NB4 (cell line): ENCODE measurements around the gene OTOS.

ENCODE experiments used
- MYC ChIP-seq: IDR thresholded peaks from 2 replicates; pipeline ENCODE4 v1.6.1; 2011; ENCODE audit warnings: low read depth, low read length
- POLR2A ChIP-seq: IDR thresholded peaks from 2 replicates; pipeline ENCODE4 v1.6.1; 2011; ENCODE audit warnings: mild to moderate bottlenecking; ENCODE audit not compliant: insufficient read length; ENCODE audit errors: extremely low read depth

GRCh38 chr2:240140511-240140910 is at the start of gene OTOS:
- no peak for TF ChIP-seq MYC
- TF ChIP-seq POLR2A, result no peak
